Measurements from ENCODE around the gene PCDH9. TPM values are rescaled to one million over a fixed set of nuclear protein-coding genes. Genes with fewer than 3 reads are reported as not detected.
A peak's percentile ranks its signal among the peaks of the same experiment; 100 is the strongest.

The PCDH9 gene
- total RNA-seq, 1 donor from 2014 or later = 0.26 TPM

DNA sequence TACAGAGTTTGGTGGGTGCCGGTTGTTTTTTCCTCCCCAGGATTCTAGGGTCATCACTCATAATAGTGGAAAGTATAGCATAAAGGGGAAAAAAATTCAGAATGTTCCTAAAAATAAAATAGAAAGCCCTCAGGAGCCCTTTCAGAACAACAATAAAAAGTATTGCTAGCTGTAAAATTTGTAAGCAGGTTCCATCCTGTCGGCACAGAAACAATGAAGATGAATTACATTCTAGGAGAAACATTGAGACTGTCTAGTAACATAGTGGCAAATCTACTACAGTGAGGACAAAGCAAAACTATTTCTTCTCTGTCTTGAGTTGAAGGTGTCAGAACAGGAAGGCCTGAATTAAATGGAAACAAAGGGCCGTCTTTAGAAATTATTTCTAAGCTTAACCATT, 870.7 kb downstream of the PCDH9 start:
- no peaks in the 10 kb centered on the region for H3K36me3 ChIP-seq (ENCODE audit: control insufficient read depth, insufficient read depth, low read length)
- FAIRE-seq = no peak

GRCh38 chr13:66358564-66358963, 871.6 kb downstream of the PCDH9 start:
- no peaks in the 10 kb centered on the region for H3K27me3 ChIP-seq (ENCODE audit: control insufficient read depth, insufficient read depth, low read length)
- FAIRE-seq = no peak
- no peak for DNase-seq (ENCODE audit: low read depth)
- no peaks in the 10 kb centered on the region for H3K36me3 ChIP-seq (ENCODE audit: control insufficient read depth, insufficient read depth, low read length)
- TF ChIP-seq CTCF (IDR thresholded peaks at IDR 0.05; ENCODE audit: insufficient read depth, low read length, severe bottlenecking) = no peak
- no peak overlapping the region for H3K4me3 ChIP-seq (ENCODE audit: low read depth, low read length)

More for the DNA sequence above, 870.7 kb downstream of the PCDH9 start:
- no peak for TF ChIP-seq CTCF (IDR thresholded peaks at IDR 0.05; ENCODE audit: insufficient read depth, low read length, severe bottlenecking)
- no peak for DNase-seq (ENCODE audit: low read depth)
- H3K4me3 ChIP-seq (ENCODE audit: low read depth, low read length) = no peak overlapping the region
- no peaks in the 10 kb centered on the region for H3K27me3 ChIP-seq (ENCODE audit: control insufficient read depth, insufficient read depth, low read length)

DNA sequence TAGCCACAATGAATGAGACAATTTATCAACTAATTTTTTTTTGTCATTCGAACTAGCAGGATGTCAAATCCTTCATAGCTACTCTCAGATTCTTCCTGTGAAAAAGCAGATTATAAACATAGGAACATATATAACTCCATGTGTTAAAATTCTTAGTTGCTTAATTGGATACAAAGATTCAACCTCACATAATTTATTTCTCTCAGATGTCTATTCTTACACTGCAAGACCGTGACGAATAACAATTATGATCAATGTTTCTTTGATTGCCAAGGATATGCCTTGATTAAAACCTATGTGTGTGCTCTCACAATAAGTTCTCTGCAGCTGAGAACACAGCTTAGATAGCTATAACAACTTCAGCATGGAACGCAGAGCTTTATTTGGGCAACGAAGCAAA, 872.7 kb downstream of the PCDH9 start:
- H3K36me3 ChIP-seq (ENCODE audit: control insufficient read depth, insufficient read depth, low read length) = no peaks in the 10 kb centered on the region
- no peak for FAIRE-seq
- no peak for TF ChIP-seq CTCF (IDR thresholded peaks at IDR 0.05; ENCODE audit: insufficient read depth, low read length, severe bottlenecking)

GRCh38 chr13:66354879-66355751, 875.0 kb downstream of the PCDH9 start:
- Histone ChIP-seq H3K36me3 (ENCODE audit: control insufficient read depth, insufficient read depth, low read length) (no peaks in the 10 kb centered on the region), H3K4me3 (ENCODE audit: low read depth, low read length) (no peak overlapping the region), H3K27me3 (ENCODE audit: control insufficient read depth, insufficient read depth, low read length) (no peaks in the 10 kb centered on the region)
- DNase-seq (ENCODE audit: low read depth) = peak; percentile 2
- TF ChIP-seq CTCF (IDR thresholded peaks at IDR 0.05; ENCODE audit: insufficient read depth, low read length, severe bottlenecking) = no peak
- FAIRE-seq = no peak

More for the DNA sequence above, 872.7 kb downstream of the PCDH9 start:
- no peak for DNase-seq (ENCODE audit: low read depth)
- Histone ChIP-seq H3K27me3 (ENCODE audit: control insufficient read depth, insufficient read depth, low read length) (no peaks in the 10 kb centered on the region), H3K4me3 (ENCODE audit: low read depth, low read length) (no peak overlapping the region)

DNA sequence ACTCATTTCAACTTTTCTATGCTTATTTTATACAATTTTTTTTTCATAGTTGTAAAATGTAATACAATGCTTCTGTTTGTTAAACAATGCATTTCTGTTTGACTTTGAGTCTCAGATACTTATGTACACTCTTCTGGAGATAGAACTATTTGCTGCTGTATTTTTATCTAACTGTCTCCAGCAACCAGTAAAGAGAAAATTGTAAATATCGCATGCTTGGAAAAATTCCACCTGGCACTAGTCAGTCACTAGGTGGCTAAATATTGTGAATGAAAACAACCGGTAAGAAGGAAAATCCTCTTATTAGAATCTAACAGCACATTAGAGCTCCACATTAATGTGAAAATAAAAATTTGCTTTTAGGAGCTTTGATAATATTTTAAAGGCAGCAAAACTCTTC, 876.5 kb downstream of the PCDH9 start:
- no peaks in the 10 kb centered on the region for H3K27me3 ChIP-seq (ENCODE audit: control insufficient read depth, insufficient read depth, low read length)
- no peak overlapping the region for H3K4me3 ChIP-seq (ENCODE audit: low read depth, low read length)
- H3K36me3 ChIP-seq (ENCODE audit: control insufficient read depth, insufficient read depth, low read length) = no peaks in the 10 kb centered on the region
- DNase-seq (ENCODE audit: low read depth) = no peak
- TF ChIP-seq CTCF (IDR thresholded peaks at IDR 0.05; ENCODE audit: insufficient read depth, low read length, severe bottlenecking) = no peak
- FAIRE-seq = no peak

Data from bronchial epithelial cell (primary cell).